GM04504 (cell line): ENCODE results near the gene ALOX12.

Experiments used
- DNase-seq: peaks from one replicate; pipeline ENCODE4 v3.0.0-alpha.2; 2012; ENCODE audit warnings: low read depth

ALOX12 gene

GRCh38 chr17:7002288-7003047 lies 6.6 kb downstream of the ALOX12 start:
- DNase-seq = no peak

- no peak for DNase-seq
These were observed 7.9 kb downstream of the ALOX12 start for GRCh38 chr17:7003745-7004144.

GRCh38 chr17:7004398-7005253 lies 8.8 kb downstream of the ALOX12 start:
- DNase-seq = peak; percentile 32

DNA sequence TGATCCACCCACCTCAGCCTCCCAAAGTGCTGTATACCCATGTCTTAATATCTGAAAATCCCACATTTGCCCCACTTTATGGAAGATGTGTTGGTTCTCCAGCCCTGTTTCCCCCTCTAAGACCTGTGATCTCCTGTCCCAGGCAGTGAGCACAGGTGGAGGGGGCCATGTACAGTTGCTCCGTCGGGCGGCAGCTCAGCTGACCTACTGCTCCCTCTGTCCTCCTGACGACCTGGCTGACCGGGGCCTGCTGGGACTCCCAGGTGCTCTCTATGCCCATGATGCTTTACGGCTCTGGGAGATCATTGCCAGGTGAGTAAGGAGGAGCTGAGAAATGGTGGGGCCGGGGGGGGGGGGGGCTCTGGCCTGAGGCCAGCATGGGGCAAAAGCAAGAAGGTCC lies 9.9 kb downstream of the ALOX12 start:
- no peak for DNase-seq

DNA sequence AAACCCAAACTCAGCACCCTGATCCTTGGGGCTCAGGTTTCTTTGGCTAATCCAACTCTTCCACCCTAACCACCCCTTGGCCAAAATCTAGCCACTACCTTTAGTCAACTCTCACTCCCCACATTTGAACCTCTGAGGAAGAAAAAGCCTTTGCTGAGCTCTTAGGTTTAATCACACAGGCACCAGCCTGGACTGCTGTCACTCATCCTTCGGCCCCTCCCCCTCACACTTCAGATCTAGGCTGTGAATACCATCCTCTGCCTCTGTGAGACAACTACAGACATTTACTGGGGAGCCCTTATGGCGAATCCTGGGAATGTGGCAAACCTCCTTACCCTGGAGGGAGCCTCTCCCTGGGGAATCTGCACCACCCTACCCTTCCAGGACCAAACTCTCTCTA lies 11.3 kb downstream of the ALOX12 start:
- DNase-seq = no peak

DNA sequence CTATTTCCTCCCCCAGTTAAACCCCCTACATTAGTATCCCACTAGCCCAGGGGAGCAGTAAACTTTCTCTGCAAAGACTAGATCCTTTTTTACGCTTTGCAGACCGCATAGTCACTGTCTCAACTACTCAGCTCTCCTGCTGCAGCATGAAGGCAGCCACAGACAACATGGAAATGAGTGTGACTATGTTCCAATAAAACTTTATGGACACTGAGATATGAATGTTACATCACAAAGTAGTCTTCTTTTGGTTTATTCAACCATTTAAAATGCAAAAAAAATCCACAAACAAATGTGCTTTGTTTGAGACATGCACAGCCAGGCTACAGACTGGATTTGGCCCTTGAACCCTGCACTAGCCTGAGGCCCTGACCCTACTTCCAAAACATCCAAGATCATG lies 14.7 kb downstream of the ALOX12 start:
- no peak for DNase-seq

- no peak for DNase-seq
These were observed 15.6 kb downstream of the ALOX12 start for GRCh38 chr17:7011415-7011814.

DNA sequence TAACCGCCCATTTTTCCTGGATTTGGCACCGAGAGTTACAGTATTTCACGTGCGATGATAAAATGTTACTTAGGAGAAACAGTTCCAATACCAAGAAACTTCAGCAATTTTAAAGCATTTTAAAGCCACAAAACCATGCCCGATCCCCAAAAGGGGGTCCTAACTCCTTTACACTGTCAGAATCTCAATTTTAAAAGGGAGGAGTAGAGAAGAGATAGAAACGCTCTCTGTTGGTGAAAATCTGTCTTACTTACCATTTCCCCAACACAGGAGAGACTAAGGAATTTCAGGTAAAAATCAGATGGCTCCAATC lies 16.0 kb downstream of the ALOX12 start:
- DNase-seq = no peak

DNA sequence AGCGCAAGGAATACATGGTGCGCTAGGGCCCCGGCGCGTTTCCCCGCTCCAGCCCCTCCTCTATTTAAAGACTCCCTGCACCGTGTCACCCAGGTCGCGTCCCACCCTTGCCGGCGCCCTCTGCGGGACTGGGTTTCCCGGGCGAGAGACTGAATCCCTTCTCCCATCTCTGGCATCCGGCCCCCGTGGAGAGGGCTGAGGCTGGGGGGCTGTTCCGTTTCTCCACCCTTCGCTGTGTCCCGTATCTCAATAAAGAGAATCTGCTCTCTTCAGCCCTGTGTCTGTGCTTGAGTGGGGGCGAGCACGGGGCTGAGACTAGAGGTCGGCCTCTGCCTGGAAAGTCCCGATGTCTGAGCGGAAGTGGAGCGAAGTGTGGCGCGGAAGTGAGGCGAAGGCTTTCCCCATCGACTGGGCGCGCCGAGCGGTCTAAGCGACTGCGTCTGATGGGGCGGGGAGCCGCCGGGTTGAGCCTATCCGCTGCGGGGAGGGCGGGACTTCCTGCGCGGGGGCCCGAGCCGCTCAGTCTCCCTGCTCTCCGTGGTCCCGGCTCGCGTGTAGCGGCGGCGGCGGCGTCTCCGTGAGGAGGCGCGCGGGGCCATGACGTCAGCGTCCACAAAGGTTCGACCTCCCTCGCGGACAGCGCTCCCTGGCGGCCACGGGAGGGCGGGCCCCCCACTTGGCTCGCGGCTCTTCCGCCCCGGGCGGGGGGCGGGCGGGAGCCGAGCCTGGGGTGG lies 18.6 kb downstream of the ALOX12 start:
- peak; percentile 93 for DNase-seq

- DNase-seq = no peak
These were observed 19.4 kb downstream of the ALOX12 start for GRCh38 chr17:7014995-7015958.

- DNase-seq = no peak
These were observed 20.6 kb downstream of the ALOX12 start for GRCh38 chr17:7016418-7016817.

DNA sequence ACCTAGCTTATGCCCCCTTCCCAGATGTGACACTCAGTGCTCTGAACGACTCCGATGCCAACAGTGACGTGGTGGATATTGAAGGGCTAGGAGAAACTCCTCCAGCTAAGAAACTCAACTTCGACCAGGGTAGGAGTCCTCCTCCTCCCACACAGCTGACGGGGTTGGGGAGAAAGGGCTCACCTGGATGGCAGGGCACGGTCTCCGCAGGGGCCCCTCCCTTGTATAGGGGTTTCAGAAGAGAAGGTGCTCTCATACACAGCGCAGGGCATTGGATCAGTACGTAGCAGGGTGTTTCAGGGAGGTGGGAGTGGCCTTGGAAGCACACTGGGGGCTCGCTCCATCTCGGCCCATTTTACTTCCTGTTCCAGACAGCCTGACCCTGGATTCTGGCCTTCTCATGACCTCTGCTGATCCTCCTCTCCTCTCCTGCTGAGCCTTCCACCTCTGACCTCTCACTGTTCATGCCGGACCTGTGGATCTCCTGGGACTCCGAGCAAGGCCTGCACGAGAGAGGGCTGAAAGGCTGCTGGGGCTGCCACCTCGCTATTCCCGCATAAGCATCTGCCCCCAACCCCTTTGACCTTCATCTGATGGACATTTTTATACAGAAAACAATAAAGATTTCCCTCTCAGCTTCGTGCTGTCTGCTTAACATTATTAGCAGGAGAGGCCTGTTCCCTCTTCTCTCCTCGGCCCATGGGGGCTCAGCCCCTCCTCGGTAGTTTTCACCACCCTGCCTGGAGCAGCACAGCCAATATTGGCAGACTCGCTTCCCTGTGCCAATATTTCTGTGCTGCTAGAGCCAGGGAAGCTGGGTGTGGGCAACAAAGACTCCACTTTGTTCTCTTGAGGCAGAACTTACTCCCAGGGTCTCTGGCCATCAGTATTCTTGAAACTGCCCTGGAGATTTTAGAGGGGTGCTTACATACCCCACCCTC lies 21.3 kb downstream of the ALOX12 start:
- no peak for DNase-seq

DNA sequence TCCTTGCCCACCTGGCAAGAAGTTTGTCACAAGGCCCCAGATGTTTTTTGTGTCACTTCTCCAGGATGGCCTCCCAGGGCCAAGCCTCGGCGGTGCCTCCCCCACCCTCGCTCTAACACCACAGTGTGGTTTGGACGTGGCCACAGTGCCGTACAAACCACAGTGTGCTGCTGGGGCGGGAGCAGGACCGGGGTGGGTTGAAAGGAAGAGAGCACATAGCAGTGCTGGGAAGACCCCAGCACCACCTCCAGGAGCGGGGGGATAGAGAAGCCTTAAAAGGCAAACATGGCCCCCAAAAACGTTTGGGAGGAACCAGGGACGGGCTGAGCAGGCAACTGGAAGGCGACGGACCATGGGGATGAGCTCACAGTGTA lies 22.0 kb downstream of the ALOX12 start:
- DNase-seq = no peak

DNA sequence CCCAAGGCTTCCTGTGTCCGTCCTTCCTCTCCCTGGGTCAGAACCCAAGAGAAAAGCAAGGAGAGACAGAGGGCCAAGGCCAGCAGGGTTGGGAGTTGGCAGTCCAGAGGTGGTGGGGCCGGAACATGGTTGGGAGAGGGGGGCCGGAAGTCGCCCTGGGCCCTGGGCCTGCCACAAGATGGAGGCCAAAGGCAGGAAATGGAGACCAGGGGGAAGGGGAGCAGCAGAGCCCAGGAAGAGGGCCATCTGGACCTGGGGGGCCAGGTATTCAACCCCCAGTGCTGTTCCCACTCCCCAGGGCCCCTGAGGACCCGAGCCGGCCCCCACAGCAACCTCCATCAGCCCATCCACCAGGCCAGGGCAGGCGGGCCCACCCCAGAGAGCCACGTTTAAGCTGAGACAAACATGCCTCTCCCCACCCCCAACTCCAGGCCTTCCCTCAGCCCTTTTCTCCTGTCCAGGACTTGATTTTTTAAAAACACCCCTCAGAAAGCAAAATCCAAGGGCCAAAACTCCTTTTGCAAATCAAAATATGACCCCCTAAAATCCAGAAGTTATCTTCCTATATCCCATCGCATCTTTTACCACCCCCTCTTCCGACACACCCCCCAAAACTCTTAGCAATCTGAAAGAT lies 22.6 kb downstream of the ALOX12 start:
- DNase-seq = no peak

- DNase-seq = no peak
These were observed 23.5 kb downstream of the ALOX12 start for GRCh38 chr17:7019367-7019766.

GRCh38 chr17:7019839-7020519 lies 24.1 kb downstream of the ALOX12 start:
- DNase-seq = no peak

DNA sequence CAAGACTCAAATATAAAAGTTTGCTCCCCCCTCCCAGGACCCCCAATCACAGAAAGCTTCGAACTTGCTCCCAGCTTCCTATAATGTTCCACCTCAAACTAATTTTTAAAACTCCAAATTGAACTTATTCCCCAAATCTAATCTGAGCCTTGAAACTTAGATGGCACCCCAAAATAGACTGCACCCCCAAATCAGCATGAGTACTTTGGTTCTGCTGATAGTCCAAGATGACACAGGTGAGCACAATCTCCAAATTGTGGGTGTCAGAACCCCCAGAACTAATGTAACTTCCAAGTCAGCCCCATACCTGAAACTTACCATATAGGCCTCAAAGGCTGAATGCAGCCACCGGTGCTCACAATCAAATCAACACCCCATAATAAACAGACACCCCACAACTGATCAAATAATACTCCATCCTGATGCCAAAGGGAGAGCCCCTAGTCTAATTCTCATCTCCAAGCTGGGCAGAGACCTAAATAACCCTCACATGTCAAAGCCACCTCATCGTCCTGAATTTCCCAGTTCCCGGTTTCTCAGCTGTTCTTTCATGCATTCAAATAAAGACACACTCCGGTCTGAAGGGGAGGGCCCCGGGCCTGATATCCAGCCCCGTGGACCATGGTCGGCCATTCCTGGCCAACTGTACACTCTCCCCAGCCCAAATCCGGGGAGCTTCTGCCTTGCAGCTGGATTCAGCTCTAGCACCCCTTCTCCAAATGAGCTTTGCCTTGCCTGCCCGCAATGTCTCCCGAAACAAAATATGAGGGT lies 25.2 kb downstream of the ALOX12 start:
- DNase-seq = no peak

DNA sequence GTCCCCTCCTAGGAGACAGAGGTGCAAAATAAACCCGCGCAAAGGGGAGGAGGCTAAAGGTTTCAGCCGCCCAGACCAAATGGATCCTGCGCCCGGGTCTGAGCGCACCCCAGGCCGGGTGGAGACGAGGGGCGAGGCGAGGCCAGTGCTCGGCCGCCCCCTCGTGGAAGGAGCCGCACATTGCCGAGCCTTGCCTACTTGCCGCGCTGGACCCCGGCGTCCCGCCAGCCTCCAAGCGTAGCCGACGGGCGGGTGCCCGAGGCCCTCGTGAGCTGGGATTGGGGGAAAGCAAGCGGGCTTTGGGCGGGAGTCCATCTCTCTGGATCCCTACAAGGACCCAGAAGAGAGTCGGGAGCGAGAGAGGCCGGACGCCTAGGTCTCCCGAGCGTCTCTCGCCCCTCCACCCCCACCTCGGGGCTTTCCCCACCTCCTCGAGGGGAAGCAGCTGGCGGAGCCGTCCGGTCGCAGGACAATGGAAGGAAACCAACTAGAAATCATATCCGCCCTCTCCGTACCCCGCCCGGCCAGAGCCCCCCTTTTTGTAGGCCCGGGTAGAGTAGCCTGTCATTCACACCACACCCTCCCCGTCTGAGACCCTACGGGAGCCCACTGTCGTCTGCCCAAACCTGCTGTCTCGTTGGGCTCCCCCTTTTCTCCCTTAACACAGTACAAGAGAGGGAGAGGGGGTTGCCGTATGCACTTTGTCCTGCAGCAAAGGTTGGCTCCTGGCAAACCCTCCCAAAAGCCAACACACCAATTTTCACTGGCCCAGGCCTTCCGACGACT lies 26.3 kb downstream of the ALOX12 start:
- no peak for DNase-seq
